KOPT-K1 (cell line): ENCODE data around the gene CCNA1.

Experiments used
- H3K27ac ChIP-seq: fragments of 200-600 bp; sonication (generic); 2 replicates; pipeline ENCODE4 v1.5.1; 2016; ENCODE audit warnings: antibody characterized with exemption, mild to moderate bottlenecking, low read depth, low read length; ENCODE audit not compliant: poor library complexity, severe bottlenecking
- H3K36me3 ChIP-seq: fragments of 200-600 bp; sonication (generic); 2 replicates; pipeline ENCODE4 v1.5.1; 2017; ENCODE audit warnings: antibody characterized with exemption, mild to moderate bottlenecking, low read length, moderate library complexity; ENCODE audit not compliant: insufficient read depth
- H3K9me3 ChIP-seq: fragments of 200-600 bp; sonication (generic); 2 replicates; pipeline ENCODE4 v1.5.1; 2017; ENCODE audit warnings: antibody characterized with exemption, low read length, mild to moderate bottlenecking; ENCODE audit not compliant: insufficient read depth, poor library complexity, severe bottlenecking

CCNA1 gene

DNA sequence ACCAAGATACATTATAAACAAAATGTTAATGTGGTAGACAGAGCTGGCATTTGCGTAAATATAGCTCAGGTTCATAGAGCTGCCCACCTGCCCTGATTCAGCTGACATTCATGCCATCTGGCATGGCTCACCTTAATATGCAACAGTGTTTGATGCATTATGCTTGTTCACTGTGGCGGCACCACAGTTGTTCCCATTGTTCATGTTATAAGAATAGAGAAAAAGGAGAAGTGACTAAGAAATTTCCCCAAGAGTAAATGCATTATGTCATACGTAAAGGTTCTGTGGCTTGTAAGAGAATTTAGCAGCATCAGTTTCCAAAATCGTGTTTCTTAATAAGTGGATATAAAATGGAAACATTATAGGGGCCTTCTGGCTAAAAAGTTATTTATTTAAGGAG lies 4.5 kb downstream of the CCNA1 start:
- H3K27ac ChIP-seq, result no peak overlapping the region

DNA sequence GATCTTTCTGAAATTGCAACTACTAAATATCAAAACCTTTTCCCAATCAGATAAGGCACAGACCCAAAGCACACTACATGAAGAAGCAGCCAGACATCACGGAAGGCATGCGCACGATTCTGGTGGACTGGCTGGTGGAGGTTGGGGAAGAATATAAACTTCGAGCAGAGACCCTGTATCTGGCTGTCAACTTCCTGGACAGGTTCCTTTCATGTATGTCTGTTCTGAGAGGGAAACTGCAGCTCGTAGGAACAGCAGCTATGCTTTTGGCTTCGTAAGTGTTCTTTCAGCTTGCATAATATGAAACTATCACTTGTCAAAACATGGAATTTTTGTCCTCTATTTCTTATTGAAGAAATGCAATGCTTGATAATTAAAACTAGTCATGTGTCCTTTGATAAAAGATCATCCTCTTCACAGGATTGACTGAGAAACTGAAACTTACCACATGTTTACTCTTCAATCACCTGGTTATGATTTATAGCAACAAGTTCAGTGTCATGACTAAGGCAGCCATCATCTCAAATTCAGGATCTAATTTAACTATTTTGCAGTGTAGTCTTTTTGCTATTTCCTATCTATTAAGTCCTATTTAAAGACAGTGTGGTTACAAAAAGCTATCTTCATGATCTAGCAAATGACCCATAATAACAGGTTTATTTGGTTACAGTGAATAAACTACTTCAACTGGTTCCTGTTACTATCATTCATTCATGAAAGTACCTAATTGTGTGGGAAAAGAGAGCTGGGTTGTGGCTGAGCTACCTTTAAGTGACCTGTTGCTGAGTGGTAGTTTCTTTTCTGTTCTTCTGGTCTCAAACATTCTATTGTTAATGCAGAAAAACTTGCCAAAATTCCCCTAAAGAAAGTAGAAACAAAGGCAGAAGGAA lies 6.5 kb downstream of the CCNA1 start:
- H3K27ac ChIP-seq, result no peak overlapping the region
- no peaks in the 10 kb centered on the region for H3K36me3 ChIP-seq

More for the DNA sequence above, 4.5 kb downstream of the CCNA1 start:
- Histone ChIP-seq H3K9me3 (no peaks in the 10 kb centered on the region), H3K36me3 (no peaks in the 10 kb centered on the region)

DNA sequence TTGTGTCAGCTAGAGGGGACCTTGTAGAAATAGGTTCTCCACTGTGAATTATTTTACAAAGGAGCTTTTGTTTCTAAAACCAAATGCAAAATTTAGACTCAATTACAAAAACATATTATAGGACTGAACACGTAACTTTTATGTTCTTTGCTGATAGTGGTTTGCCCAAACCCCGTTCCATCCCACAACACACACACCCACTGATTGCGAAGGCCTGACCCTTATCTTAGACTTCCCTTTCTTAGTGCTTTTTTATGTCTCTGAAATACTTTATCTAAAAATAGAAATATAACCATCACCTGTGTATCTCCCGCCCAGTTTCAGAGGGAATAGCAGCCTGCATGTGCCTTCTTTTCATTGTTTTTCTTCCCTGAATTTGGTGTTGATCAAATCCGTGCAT lies 13.0 kb downstream of the CCNA1 start:
- Histone ChIP-seq H3K9me3 (no peaks in the 10 kb centered on the region), H3K27ac (no peak overlapping the region), H3K36me3 (no peaks in the 10 kb centered on the region)

More for the DNA sequence above, 6.5 kb downstream of the CCNA1 start:
- H3K9me3 ChIP-seq, result no peaks in the 10 kb centered on the region

DNA sequence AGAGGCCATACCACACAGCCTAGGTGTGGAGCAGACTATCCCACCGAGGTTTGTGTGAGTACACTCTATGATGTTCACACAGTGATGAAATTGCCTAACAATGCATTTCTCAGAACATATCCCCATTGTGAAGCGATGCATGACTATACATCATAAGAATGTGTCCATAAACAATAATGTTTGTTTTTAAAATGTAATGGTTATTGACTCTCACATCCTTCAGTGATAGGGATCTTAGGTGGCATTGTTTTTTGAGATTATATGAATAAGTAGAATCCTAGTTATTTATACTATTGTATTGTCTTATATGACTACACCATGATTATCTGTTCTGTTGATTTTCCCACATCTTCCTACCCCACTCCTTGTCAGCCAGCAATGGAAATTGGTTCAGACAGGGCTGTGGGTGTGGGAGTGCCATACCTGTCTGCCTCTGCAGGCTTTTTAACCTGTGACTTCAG lies 13.6 kb downstream of the CCNA1 start:
- Histone ChIP-seq H3K36me3 (no peaks in the 10 kb centered on the region), H3K27ac (no peak overlapping the region), H3K9me3 (no peaks in the 10 kb centered on the region)

DNA sequence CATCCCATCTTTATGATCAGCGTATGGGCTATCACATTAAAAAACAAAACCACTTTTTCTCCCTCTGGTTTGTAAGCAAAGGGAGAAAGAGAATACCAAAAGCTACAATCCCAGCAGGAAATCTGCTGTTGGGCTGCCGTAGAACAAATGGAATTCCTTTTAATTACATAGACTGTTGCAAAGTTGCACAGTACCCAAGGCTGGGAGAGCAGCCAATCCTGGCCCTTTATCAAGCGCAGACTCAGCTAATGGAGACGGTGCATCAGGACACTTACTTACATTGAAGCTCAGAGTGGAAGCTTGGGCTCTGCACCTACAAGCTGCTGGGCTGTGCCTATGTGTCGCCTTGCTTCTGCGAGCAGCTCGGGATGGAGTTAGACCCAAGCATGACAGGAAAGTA lies 15.2 kb downstream of the CCNA1 start:
- H3K36me3 ChIP-seq, result no peaks in the 10 kb centered on the region
- no peaks in the 10 kb centered on the region for H3K9me3 ChIP-seq
- no peak overlapping the region for H3K27ac ChIP-seq

DNA sequence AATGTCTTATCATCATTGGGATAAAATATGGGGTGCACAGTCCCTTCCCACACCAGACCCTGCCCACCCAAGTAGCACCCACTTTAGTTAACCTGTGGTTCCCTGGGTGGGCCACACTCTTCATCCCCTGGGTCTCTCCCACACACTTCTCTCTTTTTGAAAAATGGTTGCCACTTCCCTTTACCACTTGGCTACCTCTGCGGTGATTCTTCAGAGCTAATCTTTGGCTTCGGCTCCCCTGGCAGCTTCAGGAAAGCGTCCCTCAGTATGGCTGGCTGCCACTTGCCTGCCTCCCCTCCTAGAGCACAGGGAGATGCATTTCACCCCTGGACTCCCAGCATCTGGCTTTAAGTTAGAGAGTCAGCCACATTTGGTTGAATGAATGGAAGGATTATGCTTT lies 18.2 kb downstream of the CCNA1 start:
- H3K36me3 ChIP-seq, result no peaks in the 10 kb centered on the region
- no peak overlapping the region for H3K27ac ChIP-seq
- no peaks in the 10 kb centered on the region for H3K9me3 ChIP-seq

DNA sequence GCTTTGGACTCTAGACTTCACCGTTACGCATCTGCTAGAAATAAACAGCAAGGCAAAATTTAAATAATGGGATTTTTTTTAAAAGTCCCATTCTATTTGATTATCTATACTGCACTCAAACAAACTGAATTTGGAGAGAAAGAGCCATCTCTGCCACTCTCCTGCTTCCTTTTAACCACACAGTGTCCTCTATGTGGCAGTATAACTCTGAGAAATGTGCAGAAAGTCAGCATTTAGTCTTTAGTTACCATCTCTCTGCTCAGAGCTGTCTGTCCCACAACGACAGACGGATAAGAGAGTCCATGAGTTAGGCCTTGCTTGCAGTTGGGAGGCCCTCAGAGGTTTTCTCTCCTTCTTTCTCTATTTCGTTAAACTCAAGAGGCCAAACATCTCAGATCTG lies 21.2 kb downstream of the CCNA1 start:
- Histone ChIP-seq H3K9me3 (no peaks in the 10 kb centered on the region), H3K36me3 (no peaks in the 10 kb centered on the region), H3K27ac (no peak overlapping the region)

DNA sequence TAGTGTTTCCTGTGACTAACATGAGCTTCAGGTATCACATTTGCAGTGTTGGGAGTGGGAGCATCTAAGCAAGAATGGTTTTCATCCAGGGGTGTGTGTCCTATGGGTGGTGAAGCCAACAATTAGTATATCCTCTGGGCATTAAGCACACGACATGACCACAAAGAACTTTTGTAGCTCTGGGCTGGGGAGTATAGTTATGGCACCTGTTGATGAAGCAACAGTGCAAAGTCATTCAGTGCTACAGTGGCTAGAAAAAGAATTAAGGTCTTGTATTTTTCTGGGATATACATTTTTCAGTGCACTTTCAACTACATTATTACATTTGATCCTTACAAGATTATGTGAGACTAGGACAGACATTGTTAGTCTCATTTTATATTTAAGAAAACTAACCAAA lies 21.8 kb downstream of the CCNA1 start:
- no peaks in the 10 kb centered on the region for H3K36me3 ChIP-seq
- H3K9me3 ChIP-seq, result no peaks in the 10 kb centered on the region
- H3K27ac ChIP-seq, result no peak overlapping the region

DNA sequence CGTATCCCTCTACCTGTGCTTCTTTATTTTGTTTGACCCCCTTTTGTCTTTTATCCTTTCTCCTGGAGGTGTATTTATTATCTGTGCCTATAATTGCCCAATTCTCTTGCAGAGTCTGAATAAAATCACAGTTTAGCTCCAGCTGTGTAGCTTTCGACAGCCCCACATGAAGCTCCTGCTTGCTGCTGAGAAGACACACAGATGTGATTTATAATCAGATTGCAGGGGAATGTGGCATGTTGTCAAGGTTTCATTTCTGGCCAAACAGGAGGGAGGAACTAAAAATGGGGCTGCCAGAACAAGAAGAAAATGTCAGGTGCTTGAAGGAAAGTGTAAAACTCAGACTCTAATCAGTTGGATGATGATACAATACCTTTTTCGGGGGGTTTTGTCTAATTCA lies 22.7 kb downstream of the CCNA1 start:
- no peaks in the 10 kb centered on the region for H3K9me3 ChIP-seq
- no peak overlapping the region for H3K27ac ChIP-seq
- no peaks in the 10 kb centered on the region for H3K36me3 ChIP-seq

DNA sequence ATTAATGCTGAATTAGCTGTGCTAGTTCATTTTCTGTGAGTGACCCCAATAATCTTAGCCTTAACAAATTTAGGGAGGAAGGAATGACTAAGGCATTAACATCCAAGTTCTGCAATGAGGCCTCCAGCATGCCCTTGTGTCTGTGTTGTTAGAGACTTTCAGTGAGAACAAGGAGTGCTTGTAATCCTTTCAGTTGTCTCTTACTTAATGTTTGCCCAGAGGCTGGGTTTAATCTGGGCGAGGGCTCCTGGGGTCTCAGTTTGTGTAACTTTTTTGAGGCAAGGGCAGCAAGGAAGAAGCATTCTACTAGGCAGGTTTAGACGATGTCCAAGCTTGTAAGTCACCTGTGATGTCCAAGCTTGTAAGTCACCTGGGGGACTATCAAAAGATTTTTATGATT lies 24.3 kb downstream of the CCNA1 start:
- Histone ChIP-seq H3K27ac (no peak overlapping the region), H3K9me3 (no peaks in the 10 kb centered on the region), H3K36me3 (no peaks in the 10 kb centered on the region)

DNA sequence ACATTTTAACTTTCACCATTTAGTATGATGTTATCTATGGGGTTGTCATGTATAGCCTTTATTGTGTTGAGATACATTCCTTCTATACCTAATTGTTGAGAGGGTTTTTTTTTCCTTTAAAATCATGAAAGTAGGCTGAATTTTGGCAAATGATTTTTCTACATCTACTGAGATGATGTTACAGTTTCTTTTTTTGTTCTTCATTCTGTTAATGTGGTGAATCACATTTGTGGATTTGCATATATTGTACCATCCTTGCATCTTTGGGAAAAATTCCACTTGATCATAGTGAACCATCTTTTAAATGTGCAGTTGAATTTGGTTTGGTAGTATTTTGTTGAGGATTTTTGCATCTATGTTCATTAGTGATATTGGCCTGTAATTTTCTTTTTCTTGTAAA lies 29.2 kb downstream of the CCNA1 start:
- no peak overlapping the region for H3K27ac ChIP-seq
- no peaks in the 10 kb centered on the region for H3K36me3 ChIP-seq

DNA sequence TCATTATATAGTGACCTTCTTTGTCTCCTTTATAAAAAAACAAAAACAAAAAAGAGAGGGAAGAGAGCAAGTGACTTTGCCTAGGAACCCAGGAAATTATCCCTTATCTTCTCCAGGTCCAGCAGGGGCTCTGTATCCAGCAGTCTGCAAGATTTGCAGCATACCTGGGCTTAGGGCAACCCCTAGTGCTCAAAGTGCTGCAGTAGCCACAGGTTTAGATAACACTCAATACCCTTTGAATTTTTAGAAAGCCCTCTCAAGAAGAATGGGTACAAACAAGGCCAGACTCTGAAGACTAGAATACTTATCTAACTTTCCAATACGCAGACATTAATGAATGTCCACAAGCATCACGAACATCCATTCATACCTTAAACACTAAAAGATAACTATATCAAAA lies 43.2 kb downstream of the CCNA1 start:
- Histone ChIP-seq H3K9me3 (no peaks in the 10 kb centered on the region), H3K36me3 (no peaks in the 10 kb centered on the region), H3K27ac (no peak overlapping the region)

More for the DNA sequence above, 29.2 kb downstream of the CCNA1 start:
- no peaks in the 10 kb centered on the region for H3K9me3 ChIP-seq

DNA sequence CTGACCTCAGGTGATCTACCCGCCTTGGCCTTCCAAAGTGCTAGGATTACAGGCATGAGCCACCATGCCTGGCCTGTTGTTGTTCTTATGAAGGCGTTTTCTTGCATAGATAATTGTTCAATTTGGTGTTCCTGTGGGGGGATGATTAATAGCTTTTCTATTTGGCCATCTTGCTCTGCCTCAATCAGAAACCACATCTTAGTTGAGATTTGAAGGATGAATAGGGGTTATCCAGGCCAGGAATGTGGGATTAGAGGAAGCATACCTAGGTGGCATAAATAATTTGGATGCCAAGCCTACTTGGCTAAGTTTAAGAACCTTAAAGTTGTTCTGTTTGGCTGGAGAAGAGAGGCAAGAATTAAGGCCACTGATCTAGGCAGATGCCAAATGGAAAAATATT lies 44.4 kb downstream of the CCNA1 start:
- Histone ChIP-seq H3K36me3 (no peaks in the 10 kb centered on the region), H3K27ac (no peak overlapping the region), H3K9me3 (no peaks in the 10 kb centered on the region)

DNA sequence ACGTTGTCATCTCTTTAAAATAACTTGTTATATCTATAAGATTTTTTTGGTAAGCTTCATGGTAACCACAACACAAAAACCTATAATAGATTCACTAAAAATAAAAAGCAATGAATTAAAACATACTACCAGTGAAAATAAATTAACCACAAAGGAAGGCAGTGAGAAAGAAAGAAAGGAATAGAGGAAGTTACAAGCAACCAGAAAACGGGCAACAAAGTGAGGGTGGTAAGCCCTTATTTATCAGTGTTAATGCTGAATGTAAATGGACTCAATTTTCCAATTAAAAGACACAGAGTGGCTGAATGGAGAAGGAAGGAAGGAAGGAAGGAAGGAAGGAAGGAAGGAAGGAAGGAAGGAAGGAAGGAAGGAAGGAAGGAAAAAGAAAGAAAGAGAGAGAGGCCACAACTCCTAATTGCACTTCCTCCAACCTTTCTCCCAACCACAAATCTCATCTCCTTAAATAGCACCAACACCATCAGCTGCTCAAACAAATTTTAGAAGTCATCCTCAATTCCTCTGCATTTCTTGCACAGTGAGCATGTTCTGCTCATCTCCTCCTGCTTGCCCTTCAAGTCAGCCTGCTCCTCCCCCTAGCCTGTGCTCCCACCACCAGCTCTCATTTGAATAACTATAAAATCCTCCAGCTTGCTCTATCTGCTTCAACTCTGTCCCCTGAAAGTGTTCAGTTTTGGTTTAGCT lies 48.6 kb downstream of the CCNA1 start:
- Histone ChIP-seq H3K27ac (no peak overlapping the region), H3K36me3 (no peaks in the 10 kb centered on the region), H3K9me3 (no peaks in the 10 kb centered on the region)

DNA sequence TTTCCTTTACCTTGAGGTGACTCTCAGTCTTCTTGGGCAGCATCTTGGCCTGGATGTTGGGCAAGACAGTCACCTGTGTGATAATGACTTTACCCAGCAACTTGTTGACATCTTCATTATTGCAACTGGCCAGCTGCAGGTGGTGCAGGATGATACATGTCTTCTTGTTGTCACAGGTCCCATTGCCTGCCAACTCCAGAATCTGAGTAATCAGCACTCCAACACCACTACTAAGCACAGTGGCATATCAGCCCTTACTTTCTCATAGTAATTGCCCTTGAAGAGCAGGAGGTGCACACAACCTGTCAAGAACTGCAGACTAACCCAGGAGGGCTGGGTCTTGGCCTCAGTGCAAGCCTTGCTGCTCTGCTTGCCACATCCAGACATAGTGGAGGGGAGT lies 57.8 kb downstream of the CCNA1 start:
- Histone ChIP-seq H3K27ac (no peak overlapping the region), H3K9me3 (no peaks in the 10 kb centered on the region), H3K36me3 (no peaks in the 10 kb centered on the region)
